ENCODE data around the gene KLF3.

KLF3 gene

DNA sequence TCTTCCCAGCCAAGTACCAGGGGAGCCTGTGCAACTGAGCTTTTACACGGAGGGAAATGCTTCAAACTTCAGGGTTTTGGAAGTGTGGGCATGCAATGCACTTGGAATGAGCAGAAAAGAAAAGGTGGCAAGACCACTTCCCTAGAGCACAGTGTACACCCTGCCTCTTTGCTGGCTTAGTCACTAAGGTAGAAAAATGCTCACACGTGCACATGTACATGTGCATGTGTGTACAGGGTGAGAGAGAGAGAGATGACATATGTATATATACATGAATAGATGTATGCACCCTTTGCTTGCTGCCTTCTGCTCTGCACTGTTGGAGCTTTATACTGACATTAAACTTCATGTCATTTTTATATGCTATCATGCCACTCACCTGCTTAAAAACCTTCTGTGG, 7.9 kb upstream of the KLF3 start:
- no peak for DNase-seq (ENCODE audit: low read depth)

DNA sequence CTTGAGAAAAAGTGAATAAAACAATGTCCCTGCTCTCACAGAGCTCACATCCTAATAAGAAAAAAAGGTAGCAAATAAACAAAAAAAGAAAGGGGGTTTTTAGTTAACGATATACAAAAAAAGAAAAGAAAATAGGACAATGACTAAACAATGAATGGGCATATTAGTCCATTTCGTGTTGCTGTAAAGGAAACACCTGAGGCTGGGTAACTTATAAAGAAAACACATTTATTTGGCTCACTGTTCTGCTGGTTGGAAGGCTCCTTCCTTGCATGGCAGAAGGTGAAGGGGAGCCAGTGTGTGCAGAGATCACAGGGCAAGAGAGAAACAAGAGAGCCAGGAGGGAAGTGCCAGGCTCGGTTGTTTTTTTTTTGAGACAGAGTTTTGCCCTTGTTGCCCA, 4.7 kb upstream of the KLF3 start:
- no peak for DNase-seq (ENCODE audit: low read depth)

DNA sequence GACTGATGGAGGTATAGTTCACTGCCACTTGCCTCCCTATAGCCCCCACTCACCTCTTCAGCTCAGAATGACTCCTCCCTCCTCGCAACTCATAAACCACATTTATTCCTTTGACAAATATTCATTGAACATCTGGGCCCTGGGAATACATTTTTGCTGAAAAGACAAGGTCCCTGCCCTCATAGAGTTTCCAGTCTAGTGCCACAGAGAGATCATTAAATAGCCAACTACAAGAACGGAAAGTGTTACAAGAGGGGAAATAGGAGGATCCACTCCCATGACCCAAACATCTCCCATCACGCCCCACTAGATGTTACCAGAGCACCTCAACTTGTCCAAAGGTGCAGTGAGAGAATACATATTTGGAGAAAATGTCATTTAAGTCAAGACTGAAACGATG, 3.2 kb upstream of the KLF3 start:
- DNase-seq (ENCODE audit: low read depth), result no peak

DNA sequence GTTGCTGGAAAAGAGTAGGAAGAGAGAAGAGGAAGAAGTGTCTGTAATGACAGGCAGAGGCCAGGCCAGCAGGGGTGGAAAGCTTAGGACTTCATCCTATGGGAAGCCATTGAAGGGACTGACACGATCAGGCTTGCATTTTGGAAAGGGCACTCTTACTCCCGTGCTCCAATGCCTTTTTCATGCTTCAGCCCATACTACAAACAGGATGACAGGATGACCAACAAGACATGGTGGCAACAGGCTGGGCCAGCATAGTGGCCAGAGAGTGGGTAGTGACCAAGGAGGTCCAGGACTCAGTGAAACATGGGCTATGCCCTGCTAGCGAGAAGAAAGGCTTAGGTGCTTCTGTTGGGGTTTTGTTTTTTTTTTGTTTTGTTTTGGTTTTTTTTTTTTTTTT, 2.6 kb upstream of the KLF3 start:
- no peak for DNase-seq (ENCODE audit: low read depth)

DNA sequence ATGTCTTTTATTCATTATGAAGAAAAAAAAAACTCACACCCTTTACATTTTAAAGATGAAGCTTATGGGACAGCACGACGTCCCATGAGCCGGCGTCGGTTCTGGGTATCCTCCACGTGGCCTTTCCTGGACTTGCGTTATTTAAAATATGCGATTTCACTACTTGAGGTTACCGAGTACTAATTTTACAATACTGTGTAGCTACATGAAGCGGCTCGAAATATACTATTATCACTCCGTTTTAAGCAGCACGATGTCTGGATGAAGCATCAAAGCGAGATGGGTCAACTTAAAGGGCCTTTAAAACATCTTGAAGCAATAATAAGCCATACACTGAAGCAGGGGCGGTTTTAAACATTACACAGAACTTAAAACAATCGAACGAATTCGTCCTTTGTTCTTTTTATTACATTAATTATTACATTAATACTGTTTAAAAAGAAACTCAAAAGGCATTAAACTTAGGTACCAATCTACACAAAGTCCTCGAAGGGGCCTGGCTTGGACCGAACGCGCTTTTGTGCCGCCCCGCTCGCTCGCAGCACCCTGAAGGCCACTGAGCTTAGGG, 1.4 kb upstream of the KLF3 start:
- DNase-seq (ENCODE audit: low read depth), result no peak

DNA sequence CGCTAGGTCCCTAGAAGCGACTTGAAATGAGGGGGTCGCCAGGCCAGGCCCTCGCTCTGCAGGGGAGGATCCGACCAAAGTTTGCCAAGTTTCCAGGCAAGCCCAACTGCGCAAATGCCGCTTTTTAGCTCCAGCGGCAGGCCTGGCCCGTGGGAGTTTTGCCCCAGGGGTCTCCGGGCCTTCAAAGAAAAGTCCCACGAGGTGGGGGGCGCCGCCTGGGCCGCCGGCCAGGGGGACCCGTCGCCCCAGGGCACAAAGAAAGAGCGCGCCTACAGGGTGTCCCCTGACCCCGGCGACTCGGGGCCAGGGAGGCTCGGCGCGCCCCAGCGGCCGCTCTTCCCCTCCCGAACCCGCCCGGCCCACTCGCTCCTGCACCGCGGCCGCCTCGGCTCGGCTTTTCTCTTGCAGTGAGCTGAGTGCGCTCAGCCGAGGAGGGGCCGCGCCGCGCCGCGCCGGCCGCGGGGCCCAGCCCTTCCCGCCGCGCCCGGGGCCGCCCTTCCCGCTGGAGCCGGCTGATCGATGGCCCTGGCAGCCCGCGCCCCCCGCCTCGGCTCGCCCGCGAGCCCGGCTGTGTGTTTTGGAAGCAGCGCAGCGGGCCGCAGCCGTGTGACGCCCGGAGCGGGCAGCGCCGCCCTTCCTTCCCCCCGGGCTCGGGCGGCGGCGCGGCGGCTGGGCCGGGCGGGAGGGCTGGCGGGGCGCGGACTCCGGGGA, 754 bp upstream of the KLF3 start:
- DNase-seq (ENCODE audit: low read depth), result no peak

DNA sequence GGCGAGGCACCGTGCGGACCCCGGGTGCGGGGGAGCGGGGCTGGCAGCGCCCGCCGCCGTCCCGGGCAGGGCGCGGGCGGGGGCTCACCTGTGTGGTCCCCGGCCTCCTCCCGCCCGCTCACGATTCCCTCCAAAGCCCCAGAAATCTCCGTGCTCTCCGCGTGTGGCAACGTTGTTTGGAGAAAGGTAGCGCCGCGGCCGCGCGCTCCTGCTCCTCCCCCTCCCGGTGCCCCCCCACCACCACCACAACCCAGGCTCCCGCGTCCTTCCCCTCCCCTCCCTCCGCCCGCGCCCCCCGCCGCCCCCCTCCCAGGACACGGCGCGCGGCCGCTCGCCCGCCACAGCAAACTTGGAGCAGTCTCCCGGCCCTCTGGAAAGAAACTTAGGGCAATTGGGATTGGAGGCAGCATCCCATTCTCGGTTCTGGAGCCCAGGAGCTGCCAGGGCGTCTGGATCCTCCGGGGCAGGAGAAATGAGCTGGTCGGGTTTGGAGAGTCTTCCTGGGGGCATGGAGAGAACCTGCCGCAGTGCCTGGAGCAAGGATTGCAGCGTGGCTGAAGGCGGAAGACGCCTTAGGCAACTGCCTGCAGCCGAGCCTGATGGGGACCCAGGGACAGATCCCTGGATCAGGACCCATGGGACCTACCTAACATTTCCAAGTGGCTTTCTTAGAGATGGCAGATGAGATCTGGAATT, 855 bp downstream of the KLF3 start:
- peak; percentile 31 for DNase-seq (ENCODE audit: low read depth)

DNA sequence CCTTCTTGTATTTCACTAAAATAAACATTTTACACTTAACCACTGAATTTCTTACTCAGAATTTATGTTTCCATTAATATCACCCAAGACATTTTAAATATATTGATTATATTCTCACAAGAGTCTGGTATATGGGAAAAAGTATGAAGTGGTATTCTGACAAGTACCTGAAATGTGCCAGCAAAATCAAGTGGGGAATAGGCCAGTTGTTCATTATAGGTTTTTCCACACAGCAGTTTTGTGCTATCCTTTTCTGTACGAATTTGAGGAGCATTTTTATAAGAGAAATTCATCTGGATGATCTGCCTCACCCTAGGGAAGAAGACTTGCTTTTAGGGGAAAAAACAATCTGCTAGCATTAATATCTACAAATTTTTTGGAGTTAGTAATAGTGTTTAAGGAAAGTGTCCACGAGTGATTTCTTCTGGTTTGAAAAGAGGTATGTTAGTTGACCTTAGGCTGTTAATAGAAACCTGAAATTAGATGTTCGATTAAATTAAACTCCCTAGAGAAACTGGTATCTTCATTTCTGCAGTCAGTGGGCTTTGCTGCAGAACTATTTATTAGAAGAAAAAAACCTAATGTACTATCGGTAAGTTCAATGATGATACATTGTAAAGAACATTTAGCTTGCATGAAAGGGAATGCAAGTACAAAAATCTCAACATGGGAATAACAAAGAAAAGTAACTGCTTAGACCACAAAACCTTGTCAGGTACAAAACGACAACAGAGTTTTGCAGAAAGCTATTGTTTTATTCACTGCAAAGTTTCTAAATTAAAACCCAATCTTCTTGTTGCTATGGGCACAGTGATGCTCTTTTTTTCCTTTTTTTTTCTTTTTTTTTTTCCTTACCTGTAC, 1.8 kb downstream of the KLF3 start:
- no peak for DNase-seq (ENCODE audit: low read depth)

DNA sequence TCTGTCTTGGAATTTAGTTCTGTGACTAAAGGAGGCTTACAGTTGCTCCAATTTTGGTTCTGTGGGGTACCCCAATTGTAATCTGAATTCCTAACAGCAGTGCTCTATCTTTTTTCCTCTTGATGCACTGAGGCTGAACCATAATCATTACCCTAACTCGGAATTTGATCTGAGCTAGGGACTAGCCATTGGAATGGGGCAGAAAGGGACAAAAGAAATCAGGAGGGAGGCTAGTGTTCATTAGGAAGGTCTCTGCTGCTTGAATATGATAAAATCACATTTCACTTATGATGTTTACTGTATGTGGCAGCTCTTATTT, 2.7 kb downstream of the KLF3 start:
- no peak for DNase-seq (ENCODE audit: low read depth)

DNA sequence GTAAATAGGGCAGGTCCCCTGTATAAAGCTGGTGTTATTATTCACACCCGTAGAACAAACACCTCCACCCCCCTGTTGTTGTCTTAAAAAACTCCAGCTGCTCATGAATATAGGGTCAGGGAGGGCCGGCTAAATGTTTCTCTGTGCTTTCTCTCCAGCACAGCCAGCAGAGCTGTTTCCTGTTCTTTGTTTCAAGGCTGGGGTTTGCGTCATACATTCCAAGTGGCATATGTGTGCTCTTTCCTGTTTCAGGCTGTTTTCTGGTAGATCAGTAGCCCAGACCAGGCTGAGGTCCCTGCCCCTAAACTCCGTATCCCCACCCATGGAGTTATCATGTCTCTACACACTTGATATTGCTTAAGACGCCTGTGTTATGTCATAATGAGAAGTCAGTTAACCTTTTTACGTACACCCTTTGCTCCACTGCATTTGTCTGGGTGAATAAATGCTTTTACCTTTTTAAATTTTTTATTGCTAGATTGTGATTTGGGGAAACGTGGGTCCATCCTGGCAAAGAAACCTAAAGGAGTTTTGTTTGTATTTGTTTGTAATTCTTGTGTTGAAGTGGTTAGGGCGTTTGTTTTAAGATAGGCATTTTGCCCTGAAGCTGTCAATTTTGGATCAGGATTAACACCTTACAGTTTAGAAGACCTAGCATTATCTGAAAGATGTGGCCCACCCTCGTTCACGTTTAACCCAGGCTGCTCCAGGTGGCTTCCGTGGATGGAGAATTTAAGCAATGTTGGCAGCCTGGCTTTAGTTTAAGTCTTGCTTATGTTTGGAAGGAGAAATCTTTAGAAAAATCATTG, 3.3 kb downstream of the KLF3 start:
- DNase-seq (ENCODE audit: low read depth), result peak; percentile 35

DNA sequence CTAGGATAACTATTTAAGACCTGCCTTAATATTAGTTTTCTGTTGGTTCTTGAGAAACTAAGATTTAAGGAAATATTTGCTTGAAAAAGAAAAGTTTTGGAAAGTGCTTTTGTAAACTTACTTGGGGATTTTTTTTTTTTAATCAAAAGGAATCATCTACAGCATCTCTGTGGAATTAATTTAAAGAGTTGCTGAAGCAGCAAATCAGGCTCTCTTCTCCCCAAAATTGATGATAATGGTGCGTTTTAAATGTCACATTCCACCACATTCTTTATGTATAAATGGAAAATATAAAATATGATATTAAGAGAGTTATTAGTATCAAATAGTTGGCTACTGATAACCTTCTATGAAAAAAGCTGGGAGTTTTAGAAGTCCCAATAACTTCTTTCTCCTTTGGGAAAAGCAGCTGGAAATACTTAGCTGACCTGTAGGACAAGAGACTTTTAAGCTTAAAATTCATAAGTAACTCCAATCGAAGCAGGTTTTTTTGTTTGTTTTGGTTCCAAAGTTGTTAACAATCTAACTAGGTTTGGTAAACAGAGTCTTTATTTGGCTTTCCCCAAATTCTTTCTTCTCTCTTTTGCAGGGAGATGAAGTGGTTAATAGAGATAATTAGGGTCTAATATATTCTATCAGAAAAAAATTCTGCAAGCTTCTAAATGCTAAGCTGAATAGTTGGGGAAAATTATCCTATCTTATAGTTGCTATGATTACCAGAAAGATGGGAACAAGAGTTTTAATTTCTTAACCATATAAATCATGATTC, 4.4 kb downstream of the KLF3 start:
- DNase-seq (ENCODE audit: low read depth), result no peak

DNA sequence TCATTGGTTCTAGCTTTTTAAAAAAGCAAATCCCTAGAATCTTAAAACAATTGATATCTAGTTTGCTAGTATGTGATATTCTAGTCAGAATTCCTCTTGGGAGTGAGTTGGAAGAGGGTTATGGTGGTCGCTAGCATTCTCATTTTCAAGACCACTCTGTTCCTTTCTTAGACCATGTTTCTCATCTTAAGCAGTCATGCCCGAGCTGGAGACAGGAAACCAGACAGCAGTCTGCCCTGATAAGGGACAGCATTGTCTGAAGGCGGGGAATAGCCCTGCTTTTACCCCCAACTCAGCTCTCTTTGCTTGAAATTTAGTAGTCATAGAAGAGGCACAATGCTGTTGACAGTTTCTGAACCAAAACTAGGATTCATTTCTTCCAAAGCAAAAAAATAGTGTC, 5.2 kb downstream of the KLF3 start:
- DNase-seq (ENCODE audit: low read depth), result no peak

DNA sequence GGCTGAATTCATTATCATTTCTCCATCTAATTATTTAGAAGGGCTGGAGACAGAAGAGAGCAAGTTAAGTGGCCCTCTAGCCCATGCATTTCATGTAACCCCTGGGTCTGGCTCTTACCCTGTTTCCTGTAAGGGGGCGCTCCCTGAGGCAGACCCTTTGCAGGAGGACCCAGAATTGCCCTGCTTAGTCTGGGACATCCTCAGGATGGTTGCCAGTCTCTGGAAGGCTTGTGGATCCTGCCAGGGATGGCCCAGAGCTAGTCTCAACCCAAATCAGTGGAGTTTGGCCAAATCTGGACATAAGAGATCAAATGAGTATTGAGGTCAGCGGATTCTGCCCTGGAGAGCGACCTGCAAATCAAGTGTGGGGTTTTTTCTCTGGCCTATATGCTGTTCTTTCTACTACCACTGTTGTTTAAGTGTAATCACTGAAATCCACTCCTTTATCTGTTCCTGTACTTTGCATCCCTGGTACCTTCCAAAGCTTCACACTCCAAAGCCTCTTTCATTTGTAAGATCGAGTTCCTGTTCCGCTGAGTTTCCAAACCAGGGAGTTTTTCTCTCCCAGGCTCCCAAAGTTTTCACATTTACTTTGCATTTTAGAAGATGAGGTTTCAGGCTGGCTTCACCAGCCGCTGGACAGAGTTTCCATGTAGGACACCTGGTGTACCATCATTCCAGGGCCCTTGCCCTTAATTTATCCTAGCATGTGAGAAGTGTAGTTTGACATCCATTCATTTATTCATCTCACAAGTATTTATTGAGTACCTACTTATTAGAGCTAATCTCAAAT, 6.3 kb downstream of the KLF3 start:
- no peak for DNase-seq (ENCODE audit: low read depth)

DNA sequence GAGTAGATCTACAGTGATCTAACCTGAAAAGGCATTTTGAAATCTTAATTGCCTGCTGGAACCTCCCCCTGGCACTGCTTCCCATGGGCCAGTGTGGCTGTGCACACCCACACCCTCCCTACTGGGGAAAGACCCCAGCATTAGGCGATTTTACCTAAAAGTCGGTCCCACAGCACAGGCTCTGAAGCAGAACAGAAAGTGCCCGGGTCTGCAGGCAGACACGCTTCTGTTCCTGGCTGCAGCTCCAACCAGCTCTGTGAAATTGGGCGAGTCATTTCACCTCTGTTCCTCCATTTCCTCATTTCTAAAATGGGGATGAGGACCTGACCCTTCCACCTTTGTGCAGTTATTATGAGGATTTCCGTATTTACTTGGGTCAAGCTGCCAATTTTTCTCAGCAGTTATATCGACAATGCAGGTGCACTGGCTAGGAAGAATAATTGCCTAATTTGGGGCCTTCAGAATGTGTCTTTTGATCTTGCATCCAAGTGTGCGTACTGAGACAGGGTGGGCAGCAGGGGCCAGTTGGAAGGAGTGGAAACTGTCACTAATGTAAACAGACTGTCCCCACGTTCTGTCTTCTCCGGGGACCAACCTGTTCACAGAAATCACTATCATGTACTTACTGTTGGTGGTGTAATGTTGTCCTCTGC, 7.1 kb downstream of the KLF3 start:
- DNase-seq (ENCODE audit: low read depth), result no peak

DNA sequence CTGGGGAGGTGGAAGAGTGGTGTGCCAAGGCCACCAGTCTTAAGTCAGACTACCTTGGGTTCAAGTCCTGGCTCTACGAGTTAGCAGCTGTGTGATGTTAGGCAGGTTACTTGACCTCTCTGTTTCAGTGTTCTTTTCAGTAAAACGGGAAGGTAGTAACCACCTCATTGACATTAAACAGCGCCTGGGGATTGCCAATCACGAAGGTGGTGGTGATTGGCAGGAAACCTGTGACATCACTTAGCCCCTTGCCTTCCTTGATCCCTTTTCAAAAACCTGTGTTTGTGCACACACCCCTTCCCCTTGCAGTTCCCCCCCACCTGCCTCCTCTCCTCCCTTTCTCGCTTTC, 7.6 kb downstream of the KLF3 start:
- no peak for DNase-seq (ENCODE audit: low read depth)

DNA sequence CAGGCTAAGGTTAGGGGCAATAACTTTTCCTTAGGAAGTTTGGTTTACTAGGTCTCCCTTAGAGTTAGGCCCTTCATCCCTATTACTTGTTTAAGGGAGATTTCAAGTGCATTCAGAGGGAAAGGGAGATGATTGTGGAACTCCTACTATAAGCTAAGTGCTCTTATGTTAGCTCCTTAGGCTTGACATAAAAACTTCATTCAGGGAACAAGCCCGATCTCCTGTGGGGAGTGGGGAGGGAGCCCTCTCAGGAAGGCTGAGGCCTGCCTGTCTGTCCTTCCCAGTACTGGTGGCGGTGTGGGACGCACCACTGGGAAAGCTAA, 8.0 kb downstream of the KLF3 start:
- DNase-seq (ENCODE audit: low read depth), result no peak

DNA sequence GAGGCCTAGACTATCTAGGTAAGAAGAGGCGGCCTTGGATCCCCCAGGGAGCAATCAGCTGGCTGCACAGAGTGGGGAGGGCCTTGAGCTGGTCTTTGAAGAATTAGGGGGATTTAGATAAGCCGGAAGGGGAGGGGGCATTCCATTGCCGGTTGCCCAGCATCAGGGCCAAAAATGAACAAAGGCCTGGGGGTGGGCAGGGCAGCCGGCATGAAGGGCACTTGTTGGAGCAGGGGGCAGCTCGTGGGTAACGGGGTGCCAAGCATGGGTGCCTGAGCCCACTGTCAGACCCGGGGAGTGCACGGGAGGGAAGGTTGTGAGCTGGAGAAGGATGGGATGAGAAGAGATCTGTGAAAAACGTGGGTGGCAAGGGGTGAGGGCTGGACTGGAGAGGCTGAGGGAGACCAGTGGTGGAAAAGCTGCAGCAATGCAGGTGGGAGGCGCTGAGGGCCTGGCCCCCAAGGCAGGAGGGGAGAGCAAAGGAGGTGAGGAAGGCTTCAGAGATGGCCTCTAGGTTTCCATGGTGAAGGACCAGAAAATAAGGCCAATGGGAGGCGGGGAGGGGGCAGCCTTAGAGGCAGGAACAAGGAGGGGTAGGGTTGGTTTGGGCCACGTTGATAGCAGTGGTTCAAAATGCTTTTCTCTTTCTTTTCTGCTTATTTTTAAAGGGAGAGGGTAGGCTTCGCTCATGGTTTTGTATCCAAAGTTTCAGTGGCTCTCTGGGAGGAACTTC, 8.6 kb downstream of the KLF3 start:
- DNase-seq (ENCODE audit: low read depth), result no peak

DNA sequence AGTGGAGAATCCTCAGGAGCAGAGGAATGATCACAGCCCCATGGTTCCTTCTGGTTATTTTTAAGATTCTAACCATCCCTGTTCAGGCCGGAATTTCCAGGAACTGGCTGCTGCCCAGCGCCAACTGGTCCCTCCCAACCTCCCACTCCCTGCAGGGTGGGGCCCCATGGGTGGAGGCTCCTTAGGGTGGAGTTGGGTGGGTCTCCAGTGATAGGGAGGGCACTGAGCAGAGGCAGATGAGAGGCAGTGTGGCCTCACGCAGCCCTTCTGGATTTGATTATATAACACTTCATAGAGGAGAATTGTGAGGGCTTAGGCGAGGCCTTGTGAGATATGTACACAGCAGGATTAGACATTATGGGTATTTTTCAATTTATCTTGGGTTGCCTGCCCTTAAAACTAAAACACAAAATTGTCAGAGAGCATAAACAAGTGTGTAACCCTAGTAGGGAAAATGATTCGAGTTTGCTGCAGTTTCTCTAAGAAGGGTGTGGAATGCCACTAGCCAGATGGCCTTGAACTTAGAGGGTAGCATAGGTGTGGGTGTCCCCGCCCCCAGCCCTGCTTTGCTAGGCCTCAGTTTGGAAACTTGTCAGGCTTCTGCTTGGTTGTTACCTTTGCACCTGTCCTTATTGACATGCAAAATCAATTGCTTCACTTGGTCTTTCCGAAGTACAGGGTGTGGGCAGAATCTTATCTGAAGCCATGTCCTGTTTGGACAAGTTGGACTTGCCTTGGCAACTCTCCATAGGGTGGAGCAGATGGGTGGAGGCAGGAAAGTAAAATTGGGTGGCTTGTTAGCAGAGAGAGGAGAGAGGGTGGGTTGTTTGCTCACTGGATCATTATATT, 9.4 kb downstream of the KLF3 start:
- DNase-seq (ENCODE audit: low read depth), result no peak

Data from stimulated activated CD4-positive, alpha-beta T cell treated with anti-CD3 and anti-CD28 coated beads, Interleukin-2, amount 100 ng/mL, for 4 hours (primary cell).